Naive B cell (primary cell): ENCODE results near the gene SNRNP27. TPM values are rescaled to one million over a fixed set of nuclear protein-coding genes. Genes with fewer than 3 reads are reported as not detected.

Experiments used
- ATAC-seq, 2 donors: fragments of 150-1000 bp; cut with Tn5 transposase; 2 replicates each; pipeline ENCODE4 v1.10.0; 2021; ENCODE audit warnings: low read depth in 2 of 2, mild to moderate bottlenecking in 2 of 2, moderate library complexity in 2 of 2
- DNase-seq: peaks from one replicate; pipeline ENCODE4 v3.0.0; 2022
- H3K27ac Mint-ChIP-seq, 6 donors: one replicate each; pipeline ENCODE4 v1.8.0; 2020 to 2022; ENCODE audit warnings: mild to moderate bottlenecking in 6 of 6, mixed read lengths in 6 of 6, moderate library complexity in 5 of 6, inconsistent platforms in 2 of 6
- H3K27me3 Mint-ChIP-seq, 3 donors: one replicate each; pipeline ENCODE4 v1.8.0; 2021 to 2022; ENCODE audit warnings: mixed read lengths in 3 of 3, mild to moderate bottlenecking in 1 of 3
- H3K36me3 Mint-ChIP-seq, 2 donors: one replicate each; pipeline ENCODE4 v1.8.0; 2020 to 2022; ENCODE audit warnings: mixed read lengths in 2 of 2, inconsistent platforms in 1 of 2, mild to moderate bottlenecking in 1 of 2
- H3K4me1 Mint-ChIP-seq, 3 donors: one replicate each; pipeline ENCODE4 v1.8.0; 2020 to 2022; ENCODE audit warnings: mixed read lengths in 3 of 3, inconsistent platforms in 1 of 3, mild to moderate bottlenecking in 1 of 3, moderate library complexity in 1 of 3
- H3K4me3 Mint-ChIP-seq, 8 donors: one replicate each; pipeline ENCODE4 v1.8.0; 2020 to 2022; ENCODE audit warnings: mild to moderate bottlenecking in 8 of 8, mixed read lengths in 8 of 8, moderate library complexity in 8 of 8, inconsistent platforms in 2 of 8
- H3K9me3 Mint-ChIP-seq, 7 donors: one replicate each; pipeline ENCODE4 v1.8.0; 2020 to 2022; ENCODE audit warnings: mixed read lengths in 7 of 7, mild to moderate bottlenecking in 5 of 7, inconsistent platforms in 2 of 7, moderate library complexity in 1 of 7
- polyA plus RNA-seq, 6 donors: library from polyadenylated mRNA; unstranded; fragments of 300-500 nt; fragmentation: Illumina TruSeq; gene quantifications; one replicate each; pipeline ENCODE4 v1.2.3, GENCODE V29; 2021; ENCODE audit warnings: low read depth in 6 of 6

The SNRNP27 gene
- polyA plus RNA-seq, 6 donors from 2014 or later: 75.4 to 103 (median 90.1) TPM

DNA sequence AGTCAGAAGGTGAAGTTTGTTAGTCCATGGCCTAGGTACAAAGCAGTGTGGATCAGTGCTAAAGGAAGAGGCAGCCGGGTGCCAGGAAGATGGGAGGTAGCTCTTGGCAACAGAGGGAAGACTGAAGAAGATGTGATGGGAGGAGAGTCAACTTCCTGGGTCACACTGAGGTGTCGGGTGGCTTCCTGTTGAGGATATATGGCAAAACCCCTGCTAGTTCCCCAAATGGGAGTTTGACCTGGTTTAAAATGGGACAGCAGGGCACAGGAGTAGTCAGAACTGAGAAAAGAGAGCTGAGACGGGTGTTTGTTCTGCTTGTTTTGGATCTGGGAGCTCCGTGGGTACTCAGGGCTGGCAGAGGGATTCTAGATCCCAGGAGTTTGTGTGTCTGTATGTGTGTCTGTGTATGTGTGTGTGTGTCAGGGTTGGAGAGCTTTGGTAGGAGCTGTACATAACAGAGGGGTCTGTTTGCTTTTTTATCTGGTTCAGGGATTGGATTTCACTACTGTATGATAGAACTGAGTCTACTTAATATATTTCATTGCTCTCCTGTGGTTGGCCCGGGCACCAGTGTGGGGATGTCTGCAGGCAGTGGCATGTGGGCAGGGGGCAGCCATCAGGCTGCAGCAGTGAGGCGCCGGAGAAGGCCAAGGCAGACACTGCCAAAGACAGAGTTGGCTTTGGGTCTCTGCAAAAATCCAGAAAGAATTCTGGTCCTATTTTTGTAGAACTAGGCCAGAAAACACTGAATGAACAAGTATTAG, 38.3 kb downstream of the SNRNP27 start:
- H3K27ac Mint-ChIP-seq: peak overlapping the region in 5 of 6 donors; percentile 11 to 71 (median 31)
- no peak for ATAC-seq
- H3K4me3 Mint-ChIP-seq: no peak overlapping the region
- peaks cover 15 to 16% of the 10 kb centered on the region in 2 donors for H3K36me3 Mint-ChIP-seq
- H3K27me3 Mint-ChIP-seq: no peaks in the 10 kb centered on the region
- DNase-seq: no peak
- H3K4me1 Mint-ChIP-seq: peaks cover 7 to 10% (median 9%) of the 10 kb centered on the region in 3 donors
- H3K9me3 Mint-ChIP-seq: no peaks in the 10 kb centered on the region

DNA sequence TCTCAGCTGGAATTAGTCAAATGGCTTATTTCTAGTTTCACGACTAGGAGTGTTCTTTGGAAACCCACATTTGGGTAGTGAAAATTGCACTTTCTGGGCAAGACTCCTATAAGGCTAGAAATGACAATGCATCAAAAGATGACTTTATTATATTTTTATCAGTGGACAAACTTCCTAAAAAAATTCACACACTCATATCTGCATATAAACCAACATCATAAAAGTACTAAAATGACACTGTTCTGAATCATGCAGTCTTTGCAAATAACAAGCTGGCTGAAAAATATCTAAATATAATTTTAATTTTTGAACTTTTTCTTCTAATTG, 38.8 kb downstream of the SNRNP27 start:
- no peak overlapping the region for H3K4me3 Mint-ChIP-seq
- no peaks in the 10 kb centered on the region for H3K9me3 Mint-ChIP-seq
- ATAC-seq (no peak), DNase-seq (no peak)
- H3K4me1 Mint-ChIP-seq: peaks cover 7 to 9% (median 8%) of the 10 kb centered on the region in 3 donors
- H3K27ac Mint-ChIP-seq: no peak overlapping the region
- peaks cover 12 to 17% of the 10 kb centered on the region in 2 donors for H3K36me3 Mint-ChIP-seq
- H3K27me3 Mint-ChIP-seq: no peaks in the 10 kb centered on the region

DNA sequence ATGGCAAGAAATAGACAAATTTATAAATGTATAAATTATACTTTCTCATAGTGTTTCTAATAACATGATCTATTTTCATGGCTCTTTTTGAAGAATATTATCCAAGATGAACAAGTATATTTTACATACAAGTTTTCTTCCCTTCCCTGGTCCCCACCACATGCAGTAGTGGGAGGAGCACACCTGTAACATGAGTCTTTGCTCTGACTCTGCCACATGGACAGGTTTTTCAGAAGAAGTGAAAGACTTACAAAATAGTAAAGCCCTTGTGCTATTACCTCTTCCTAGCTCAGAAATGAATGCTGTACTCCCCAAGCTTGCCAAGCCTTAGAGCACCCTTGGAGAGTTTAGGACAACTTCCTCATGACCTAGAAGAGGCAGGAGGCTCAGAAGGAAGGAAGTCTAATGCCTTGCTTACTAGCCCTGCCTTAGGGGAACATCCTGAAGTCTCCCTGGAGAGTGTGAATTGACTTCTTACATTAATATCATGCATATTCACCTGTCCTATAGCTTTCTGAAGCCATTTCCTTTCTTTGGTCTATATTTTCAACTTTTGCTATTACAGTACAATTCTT, 39.6 kb downstream of the SNRNP27 start:
- peak overlapping the region in 1 of 6 donors; percentile 33 for H3K27ac Mint-ChIP-seq
- H3K9me3 Mint-ChIP-seq: no peaks in the 10 kb centered on the region
- peaks cover 7 to 9% (median 8%) of the 10 kb centered on the region in 3 donors for H3K4me1 Mint-ChIP-seq
- H3K27me3 Mint-ChIP-seq: no peaks in the 10 kb centered on the region
- ATAC-seq (no peak), DNase-seq (no peak)
- H3K4me3 Mint-ChIP-seq: no peak overlapping the region
- H3K36me3 Mint-ChIP-seq: peaks cover 18 to 24% of the 10 kb centered on the region in 2 donors

DNA sequence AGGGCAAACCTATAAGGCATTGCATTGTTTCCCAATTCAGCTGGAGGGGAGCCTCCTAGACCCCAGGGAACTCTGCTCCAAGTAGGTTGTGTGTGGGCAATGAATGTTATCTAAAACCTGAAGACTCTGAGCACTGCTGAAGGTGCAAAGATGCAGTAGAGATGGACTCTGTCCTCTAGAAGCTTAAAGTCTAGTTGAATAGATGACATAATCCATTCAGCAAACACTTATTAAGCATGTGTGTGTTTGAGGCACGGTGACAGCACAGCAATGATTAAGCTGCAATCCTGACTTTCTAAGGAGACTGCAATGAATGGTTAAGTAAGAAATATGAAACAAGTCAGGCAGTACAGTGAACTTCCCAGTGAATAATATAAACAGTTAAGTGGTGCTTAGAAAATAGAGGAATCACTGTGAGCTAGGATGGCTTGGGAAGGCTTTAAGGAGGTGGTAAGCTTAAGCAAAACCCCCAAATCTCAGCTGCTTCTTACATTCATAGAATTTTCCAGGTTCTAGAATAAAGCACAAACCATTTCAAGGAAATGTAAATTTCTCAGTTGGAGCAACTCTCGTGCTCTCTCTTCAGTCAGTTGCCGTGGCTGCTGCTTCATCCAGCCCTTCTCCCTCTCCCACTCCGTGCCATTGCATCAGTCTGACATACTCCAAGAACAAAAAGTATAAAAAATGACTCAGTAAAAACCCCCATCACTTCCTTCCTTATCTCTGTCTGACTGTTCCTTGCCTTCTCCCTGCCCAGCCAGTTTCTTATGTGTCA, 40.3 kb downstream of the SNRNP27 start:
- DNase-seq (no peak), ATAC-seq (no peak)
- Mint-ChIP-seq H3K36me3 (peaks cover 25 to 31% of the 10 kb centered on the region in 2 donors), H3K9me3 (no peaks in the 10 kb centered on the region), H3K27ac (peak overlapping the region in 2 of 6 donors; percentile 4 to 13), H3K4me1 (peaks cover 7 to 9% (median 8%) of the 10 kb centered on the region in 3 donors), H3K4me3 (no peak overlapping the region), H3K27me3 (no peaks in the 10 kb centered on the region)

DNA sequence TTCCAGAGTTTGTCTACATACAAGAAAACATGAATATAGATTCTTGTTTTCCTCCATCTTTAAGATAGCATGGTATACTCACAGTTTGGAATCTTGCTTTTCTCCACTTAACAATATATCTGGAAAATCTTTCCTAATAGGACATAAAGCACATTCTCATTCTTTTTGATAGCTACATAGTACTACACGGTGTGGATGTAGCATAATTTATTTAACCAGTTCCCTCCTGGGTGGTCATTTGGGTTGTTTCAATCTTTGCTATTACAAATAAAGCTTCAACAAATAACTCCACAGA, 40.8 kb downstream of the SNRNP27 start:
- Mint-ChIP-seq H3K27ac (peak overlapping the region in 1 of 6 donors; percentile 4), H3K4me3 (no peak overlapping the region), H3K36me3 (peaks cover 30 to 36% of the 10 kb centered on the region in 2 donors), H3K27me3 (no peaks in the 10 kb centered on the region), H3K4me1 (peaks cover 7 to 9% (median 8%) of the 10 kb centered on the region in 3 donors), H3K9me3 (no peaks in the 10 kb centered on the region)
- ATAC-seq (no peak), DNase-seq (no peak)

DNA sequence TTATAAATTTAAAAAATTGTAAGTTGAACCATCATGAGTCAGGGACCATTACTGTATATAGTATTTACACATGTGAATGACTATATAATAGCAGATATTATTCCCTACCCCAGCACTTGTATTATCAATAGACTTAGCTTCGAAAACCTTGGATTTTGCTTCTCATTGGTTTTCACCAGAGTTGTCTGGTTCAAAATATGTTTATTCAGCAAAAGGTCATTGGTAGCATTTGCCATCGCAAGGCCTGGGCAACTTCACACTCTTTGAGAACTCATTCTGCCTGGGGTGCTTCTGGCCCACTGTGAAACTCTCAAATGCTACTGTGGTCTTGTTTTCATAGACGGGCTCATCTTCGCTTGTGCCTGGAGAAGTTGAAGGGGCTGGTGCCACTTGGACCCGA, 41.3 kb downstream of the SNRNP27 start:
- ATAC-seq (no peak), DNase-seq (no peak)
- peaks cover 7 to 9% (median 8%) of the 10 kb centered on the region in 3 donors for H3K4me1 Mint-ChIP-seq
- no peak overlapping the region for H3K27ac Mint-ChIP-seq
- no peak overlapping the region for H3K4me3 Mint-ChIP-seq
- H3K27me3 Mint-ChIP-seq: no peaks in the 10 kb centered on the region
- no peaks in the 10 kb centered on the region for H3K9me3 Mint-ChIP-seq
- peaks cover 34 to 36% of the 10 kb centered on the region in 2 donors for H3K36me3 Mint-ChIP-seq

DNA sequence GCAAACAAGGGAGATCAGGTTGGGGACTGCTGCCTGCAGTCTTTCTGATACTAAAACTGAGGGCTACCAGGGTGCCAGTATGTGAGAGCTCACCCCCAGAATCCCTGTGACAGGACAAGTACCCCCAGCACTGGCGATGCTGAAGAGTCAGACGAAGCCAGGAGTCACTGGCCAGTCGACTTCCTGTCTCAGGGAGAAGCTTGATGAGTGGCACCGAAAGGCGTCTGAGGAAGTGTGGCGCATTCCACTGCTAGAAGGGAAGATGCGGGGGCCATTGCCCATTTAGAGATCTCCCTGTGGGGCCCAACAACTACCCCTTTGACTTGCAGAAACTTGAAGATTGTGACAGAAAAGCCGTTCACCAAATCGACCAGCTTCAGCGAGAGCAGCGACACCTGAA, 43.1 kb downstream of the SNRNP27 start:
- H3K9me3 Mint-ChIP-seq: no peaks in the 10 kb centered on the region
- ATAC-seq (no peak), DNase-seq (no peak)
- peaks cover 3 to 8% (median 4%) of the 10 kb centered on the region in 3 donors for H3K4me1 Mint-ChIP-seq
- H3K27ac Mint-ChIP-seq: peak overlapping the region in 2 of 6 donors; percentile 31 to 63
- H3K4me3 Mint-ChIP-seq: no peak overlapping the region
- peaks cover 36 to 37% of the 10 kb centered on the region in 2 donors for H3K36me3 Mint-ChIP-seq
- no peaks in the 10 kb centered on the region for H3K27me3 Mint-ChIP-seq

DNA sequence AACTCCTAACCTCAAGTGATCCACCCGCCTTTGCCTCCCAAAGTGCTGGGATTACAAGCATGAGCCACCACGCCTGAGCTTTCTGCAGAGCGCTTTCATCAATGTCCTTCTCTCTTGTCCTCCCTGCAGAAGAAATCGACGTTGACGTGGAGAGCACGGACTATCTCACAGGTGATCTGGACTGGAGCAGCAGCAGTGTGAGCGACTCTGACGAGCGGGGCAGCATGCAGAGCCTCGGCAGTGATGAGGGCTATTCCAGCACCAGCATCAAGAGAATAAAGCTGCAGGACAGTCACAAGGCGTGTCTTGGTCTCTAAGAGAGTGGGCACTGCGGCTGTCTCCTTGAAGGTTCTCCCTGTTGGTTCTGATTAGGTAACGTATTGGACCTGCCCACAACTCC, 44.2 kb downstream of the SNRNP27 start:
- Mint-ChIP-seq H3K4me1 (peaks cover 0 to 3% (median 0%) of the 10 kb centered on the region in 3 donors), H3K9me3 (no peaks in the 10 kb centered on the region), H3K36me3 (peaks cover 38 to 45% of the 10 kb centered on the region in 2 donors), H3K4me3 (no peak overlapping the region), H3K27me3 (no peaks in the 10 kb centered on the region), H3K27ac (peak overlapping the region in 2 of 6 donors; percentile 36 to 68)
- no peak for DNase-seq
- ATAC-seq: no peak

DNA sequence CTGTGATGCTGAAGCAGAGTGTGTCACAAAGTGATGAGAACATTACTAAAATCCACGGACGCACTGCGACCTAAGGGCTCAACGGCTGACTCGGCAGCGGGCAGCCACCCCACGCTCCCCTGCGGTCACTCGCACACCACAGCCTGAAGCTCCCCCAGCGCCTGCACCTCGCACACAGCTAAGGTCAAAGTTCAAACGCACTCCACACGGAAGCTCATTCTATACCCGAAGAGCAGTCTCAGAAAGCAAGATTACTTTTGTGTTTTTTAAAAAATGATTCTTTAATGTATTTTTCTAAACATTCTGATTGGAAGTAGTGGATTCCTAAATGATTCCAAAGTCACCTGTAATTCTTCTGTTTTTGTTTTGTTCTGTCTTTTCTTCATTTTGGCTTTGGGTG, 46.0 kb downstream of the SNRNP27 start:
- DNase-seq (no peak), ATAC-seq (no peak)
- no peaks in the 10 kb centered on the region for H3K4me1 Mint-ChIP-seq
- H3K27ac Mint-ChIP-seq: peak overlapping the region in 1 of 6 donors; percentile 20
- H3K36me3 Mint-ChIP-seq: peaks cover 43 to 51% of the 10 kb centered on the region in 2 donors
- no peaks in the 10 kb centered on the region for H3K27me3 Mint-ChIP-seq
- H3K9me3 Mint-ChIP-seq: no peaks in the 10 kb centered on the region
- no peak overlapping the region for H3K4me3 Mint-ChIP-seq

DNA sequence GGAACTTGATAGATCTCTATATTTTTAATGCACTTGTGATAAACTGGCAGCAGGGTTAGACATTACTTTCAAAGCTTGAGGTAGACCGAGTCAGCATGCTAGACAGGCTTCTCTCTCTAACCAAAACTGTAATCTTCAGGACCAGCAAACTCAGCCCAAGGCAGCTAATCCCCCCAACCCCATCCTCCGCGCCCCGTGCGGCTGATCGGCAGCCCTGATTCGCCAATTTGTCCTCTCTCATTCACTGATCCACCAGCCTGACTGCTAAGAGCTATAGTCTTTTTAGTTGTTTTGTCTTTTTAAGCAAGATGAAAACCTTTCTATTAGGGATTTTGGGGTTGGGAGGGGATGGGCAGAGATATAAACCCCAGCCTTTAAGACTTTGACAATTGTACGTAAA, 46.9 kb downstream of the SNRNP27 start:
- peaks cover 39 to 51% of the 10 kb centered on the region in 2 donors for H3K36me3 Mint-ChIP-seq
- DNase-seq (no peak), ATAC-seq (no peak)
- H3K4me1 Mint-ChIP-seq: peaks cover 0 to 4% (median 0%) of the 10 kb centered on the region in 3 donors
- peak overlapping the region in 1 of 6 donors; percentile 63 for H3K27ac Mint-ChIP-seq
- no peaks in the 10 kb centered on the region for H3K27me3 Mint-ChIP-seq
- no peak overlapping the region for H3K4me3 Mint-ChIP-seq
- H3K9me3 Mint-ChIP-seq: no peaks in the 10 kb centered on the region

DNA sequence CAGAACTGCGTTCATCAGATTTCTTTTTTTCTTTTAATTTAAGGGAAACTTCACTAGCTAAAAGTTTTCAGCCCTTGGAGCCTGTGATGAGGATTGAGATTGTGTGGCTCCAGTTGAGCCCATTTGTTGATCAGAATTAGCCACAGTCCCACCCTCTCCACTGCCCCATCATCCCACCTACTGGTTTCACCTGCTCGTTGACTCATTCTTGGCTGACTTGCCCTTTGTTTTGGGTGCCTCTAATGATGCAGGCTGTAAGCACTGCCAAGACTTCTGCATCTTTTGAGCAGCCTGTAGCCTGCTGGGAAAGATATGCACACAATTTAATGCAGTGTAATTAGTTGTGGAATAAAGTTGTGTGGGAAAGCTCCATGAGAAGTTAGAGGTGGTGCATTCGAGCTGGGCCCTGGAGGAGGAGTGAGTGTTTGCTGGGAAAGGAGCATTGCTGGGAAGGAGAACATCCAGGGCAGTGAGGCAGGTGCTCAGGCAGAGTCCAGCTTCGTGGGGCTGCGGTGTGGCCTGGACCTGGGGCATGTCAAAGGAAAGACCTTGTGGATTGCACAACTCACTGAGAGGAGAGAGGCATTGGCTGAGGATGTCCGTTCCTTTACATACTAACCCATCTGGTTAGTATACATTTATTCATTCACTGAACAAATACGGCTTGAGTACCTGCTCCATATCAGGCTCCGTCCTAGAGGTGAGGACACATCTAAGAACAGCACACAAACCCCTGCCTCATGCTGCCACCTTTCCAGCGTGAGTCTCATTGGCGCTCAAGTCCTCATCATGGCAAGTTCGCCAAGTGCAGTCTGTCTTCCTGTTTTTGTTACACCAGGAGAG, 49.5 kb downstream of the SNRNP27 start:
- Mint-ChIP-seq H3K4me1 (peaks cover 5 to 15% (median 11%) of the 10 kb centered on the region in 3 donors), H3K4me3 (no peak overlapping the region), H3K36me3 (peaks cover 20 to 34% of the 10 kb centered on the region in 2 donors), H3K27ac (peak overlapping the region in 2 of 6 donors; percentile 25 to 37), H3K9me3 (no peaks in the 10 kb centered on the region), H3K27me3 (no peaks in the 10 kb centered on the region)
- DNase-seq (no peak), ATAC-seq (no peak)

DNA sequence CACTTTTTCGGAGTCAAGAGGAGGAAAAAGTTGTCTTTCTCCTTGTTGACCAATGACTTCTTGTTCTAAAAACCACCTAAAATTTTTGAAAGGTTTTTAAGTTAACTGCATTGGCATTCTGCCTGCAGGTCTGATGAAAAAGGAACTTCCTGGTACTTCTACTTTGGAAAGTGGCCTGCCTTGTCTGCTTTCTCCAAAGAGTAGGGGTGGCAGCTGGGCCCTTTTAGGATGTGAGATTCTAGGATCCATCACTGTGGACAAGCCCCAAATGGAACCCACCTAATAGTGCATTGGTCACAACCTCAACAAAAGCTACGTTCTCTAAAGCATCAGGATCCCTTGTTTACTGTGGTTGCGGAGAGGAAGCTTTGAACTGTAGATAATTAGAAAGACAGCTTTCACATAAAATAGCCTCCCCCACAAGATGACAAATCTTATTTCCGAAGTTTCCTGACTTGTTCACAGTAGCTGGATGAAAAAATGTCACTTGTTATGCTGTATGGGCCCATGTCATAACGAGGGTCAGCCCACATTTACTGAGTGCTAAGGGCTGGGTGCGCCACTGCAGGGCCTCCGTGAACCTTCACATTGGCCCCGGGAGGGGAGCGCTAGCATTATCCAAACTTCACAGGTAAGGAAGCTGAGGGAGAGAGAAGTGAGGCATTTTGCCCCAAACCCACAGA, 50.2 kb downstream of the SNRNP27 start:
- no peak for ATAC-seq
- no peaks in the 10 kb centered on the region for H3K9me3 Mint-ChIP-seq
- H3K4me1 Mint-ChIP-seq: peaks cover 7 to 17% (median 14%) of the 10 kb centered on the region in 3 donors
- peaks cover 13 to 27% of the 10 kb centered on the region in 2 donors for H3K36me3 Mint-ChIP-seq
- H3K4me3 Mint-ChIP-seq: no peak overlapping the region
- peaks cover 0 to 4% (median 3%) of the 10 kb centered on the region in 3 donors for H3K27me3 Mint-ChIP-seq
- peak overlapping the region in 1 of 6 donors; percentile 81 for H3K27ac Mint-ChIP-seq
- DNase-seq: no peak
